Suprapubic skin (tissue), 4 donors: ENCODE data around the gene SLC35C1. TPM values are rescaled to one million over a fixed set of nuclear protein-coding genes. Genes with fewer than 3 reads are reported as not detected.
"Not testable (repeated sequence)": the region's sequence is repeated elsewhere in the genome, so short reads cannot be mapped to it uniquely, and the experiment has no call there.

ENCODE experiments used
- DNase-seq, 2 donors: peaks; one replicate each; pipeline ENCODE4 v3.0.0-alpha.2; 2019; ENCODE audit warnings: low spot score in 2 of 2
- H3K27ac ChIP-seq: fragments of 200-600 bp; sonication (generic); one replicate; pipeline ENCODE4 v1.5.1; 2019
- H3K27me3 ChIP-seq: fragments of 200-600 bp; sonication (generic); one replicate; pipeline ENCODE4 v1.5.1; 2019
- H3K36me3 ChIP-seq: fragments of 200-600 bp; sonication (generic); one replicate; pipeline ENCODE4 v1.5.1; 2019
- H3K4me1 ChIP-seq: fragments of 200-600 bp; sonication (generic); one replicate; pipeline ENCODE4 v1.5.1; 2019
- H3K4me3 ChIP-seq: fragments of 200-600 bp; sonication (generic); one replicate; pipeline ENCODE4 v1.5.1; 2019; ENCODE audit warnings: mild to moderate bottlenecking
- H3K9me3 ChIP-seq: fragments of 200-600 bp; sonication (generic); one replicate; pipeline ENCODE4 v1.5.1; 2019
- CTCF ChIP-seq, 2 donors: fragments of 200-600 bp in 1 of 2; fragments of 450-650 bp in 1 of 2; sonication (generic) in 1 of 2; IDR thresholded peaks; one replicate each; pipeline ENCODE4 v1.5.1; 2016 to 2019; ENCODE audit warnings: antibody characterized with exemption in 2 of 2, mild to moderate bottlenecking in 1 of 2, moderate library complexity in 1 of 2
- EP300 ChIP-seq: sonication (generic); formaldehyde crosslinking; IDR thresholded peaks from one replicate; pipeline ENCODE4 v1.6.1; 2017; ENCODE audit warnings: antibody characterized with exemption
- POLR2A ChIP-seq, 2 donors: fragments of 450-650 bp; IDR thresholded peaks; one replicate each; pipeline ENCODE4 v1.6.1; 2017; ENCODE audit warnings: antibody characterized with exemption in 2 of 2, mild to moderate bottlenecking in 2 of 2, moderate library complexity in 2 of 2
- POLR2AphosphoS5 ChIP-seq, 3 donors: sonication (generic); formaldehyde crosslinking; IDR thresholded peaks; one replicate each; pipeline ENCODE4 v1.6.1; 2017; ENCODE audit warnings: antibody characterized with exemption in 3 of 3
- WGBS: methylation state at CpG from one replicate; pipeline ENCODE4 v1.1.5; 2018; 5-methylcytosine and 5-hydroxymethylcytosine counted together
- total RNA-seq, 4 donors: library from RNA; depleted of rRNA; stranded (reverse); fragments of >200 nt; gene quantifications; one replicate each; pipeline ENCODE4 v1.1.0, GENCODE V29; 2016

Gene SLC35C1
- total RNA-seq, 4 donors from 2014 or later = 6.7 to 10.1 (median 8.8) TPM

GRCh38 chr11:45818961-45819605 lies 14.1 kb downstream of the SLC35C1 start:
- DNase-seq = peak; percentile 9 to 33
- H3K27me3 ChIP-seq = no peaks in the 10 kb centered on the region
- H3K27ac ChIP-seq = no peak overlapping the region
- no peaks in the 10 kb centered on the region for H3K4me1 ChIP-seq
- H3K36me3 ChIP-seq = no peaks in the 10 kb centered on the region
- 81% methylated on average over 6 of the region's 6 CpGs for WGBS
- no peak overlapping the region for H3K4me3 ChIP-seq
- TF ChIP-seq POLR2AphosphoS5 (IDR thresholded peaks at IDR 0.05) = no peak
- TF ChIP-seq EP300 = no peak
- TF ChIP-seq POLR2A (IDR thresholded peaks at IDR 0.05) = no peak
- TF ChIP-seq CTCF (IDR thresholded peaks at IDR 0.05) = no peak
- no peaks in the 10 kb centered on the region for H3K9me3 ChIP-seq

- no peak for TF ChIP-seq CTCF (IDR thresholded peaks at IDR 0.05)
- no peak for TF ChIP-seq POLR2A (IDR thresholded peaks at IDR 0.05)
- TF ChIP-seq POLR2AphosphoS5 (IDR thresholded peaks at IDR 0.05) = no peak
- no peak for TF ChIP-seq EP300
- Histone ChIP-seq H3K4me3 (no peak overlapping the region), H3K9me3 (no peaks in the 10 kb centered on the region), H3K4me1 (no peaks in the 10 kb centered on the region), H3K27ac (no peak overlapping the region), H3K36me3 (no peaks in the 10 kb centered on the region), H3K27me3 (no peaks in the 10 kb centered on the region)
- DNase-seq = peak in 1 of 2 donors; percentile 34
- WGBS = 93% methylated on average over 5 of the region's 5 CpGs
These were observed 15.4 kb downstream of the SLC35C1 start for GRCh38 chr11:45820211-45820857.

GRCh38 chr11:45826492-45826891 lies 21.5 kb downstream of the SLC35C1 start:
- not testable (repeated sequence) for H3K27ac ChIP-seq, H3K27me3 ChIP-seq, H3K36me3 ChIP-seq, H3K9me3 ChIP-seq, H3K4me1 ChIP-seq, H3K4me3 ChIP-seq
- WGBS = 58% methylated on average over 7 of the region's 7 CpGs
- DNase-seq = peak; percentile 31 to 38

GRCh38 chr11:45827123-45827522 lies 22.2 kb downstream of the SLC35C1 start:
- Histone ChIP-seq H3K4me3 (no peak overlapping the region), H3K36me3 (no peaks in the 10 kb centered on the region), H3K9me3 (no peaks in the 10 kb centered on the region), H3K4me1 (no peaks in the 10 kb centered on the region), H3K27ac (no peak overlapping the region), H3K27me3 (no peaks in the 10 kb centered on the region)
- TF ChIP-seq POLR2A (IDR thresholded peaks at IDR 0.05) (no peak), CTCF (IDR thresholded peaks at IDR 0.05) (no peak), EP300 (no peak), POLR2AphosphoS5 (IDR thresholded peaks at IDR 0.05) (no peak)
- peak in 1 of 2 donors; percentile 21 for DNase-seq
- 99% methylated on average over 4 of the region's 4 CpGs for WGBS

GRCh38 chr11:45828996-45829395 lies 24.0 kb downstream of the SLC35C1 start:
- Histone ChIP-seq H3K27ac (no peak overlapping the region), H3K36me3 (no peaks in the 10 kb centered on the region), H3K27me3 (no peaks in the 10 kb centered on the region), H3K9me3 (no peaks in the 10 kb centered on the region), H3K4me3 (no peak overlapping the region), H3K4me1 (no peaks in the 10 kb centered on the region)
- WGBS = 70% methylated on average over 4 of the region's 4 CpGs
- DNase-seq = peak in 1 of 2 donors; percentile 24
- TF ChIP-seq POLR2A (IDR thresholded peaks at IDR 0.05) = no peak
- no peak for TF ChIP-seq CTCF (IDR thresholded peaks at IDR 0.05)
- no peak for TF ChIP-seq POLR2AphosphoS5 (IDR thresholded peaks at IDR 0.05)
- no peak for TF ChIP-seq EP300
